Suppressor macrophage (primary cell): ENCODE data around the gene TPCN2.
A peak's percentile ranks its signal among the peaks of the same experiment; 100 is the strongest.

Experiments
- DNase-seq, 4 experiments: peaks; one replicate each; pipeline ENCODE4 v3.0.0-alpha.2; 2020 to 2022

Gene TPCN2

GRCh38 chr11:69153661-69154060 lies 104.9 kb downstream of the TPCN2 start:
- DNase-seq: no peak

- DNase-seq: no peak
Observed at GRCh38 chr11:69154211-69154913, 105.6 kb downstream of the TPCN2 start.

DNA sequence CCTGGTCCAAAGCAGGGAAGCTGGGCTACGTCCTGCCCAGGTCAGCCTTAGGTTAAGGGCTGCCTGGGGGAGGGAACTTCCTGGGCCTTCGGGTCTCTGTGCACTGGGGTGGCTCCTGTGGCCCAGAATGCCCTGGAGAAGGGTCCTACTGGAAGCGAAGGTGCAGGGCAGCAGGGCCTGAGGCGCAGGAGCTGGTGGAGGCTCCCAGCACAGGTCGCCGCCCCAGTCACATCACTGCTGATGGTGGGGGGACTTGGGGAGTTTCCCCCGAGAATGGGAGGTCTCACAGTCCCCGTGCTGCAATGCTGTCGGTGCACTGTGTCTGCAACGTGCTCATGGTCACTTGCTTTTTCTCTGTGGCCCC lies 106.2 kb downstream of the TPCN2 start:
- no peak for DNase-seq

DNA sequence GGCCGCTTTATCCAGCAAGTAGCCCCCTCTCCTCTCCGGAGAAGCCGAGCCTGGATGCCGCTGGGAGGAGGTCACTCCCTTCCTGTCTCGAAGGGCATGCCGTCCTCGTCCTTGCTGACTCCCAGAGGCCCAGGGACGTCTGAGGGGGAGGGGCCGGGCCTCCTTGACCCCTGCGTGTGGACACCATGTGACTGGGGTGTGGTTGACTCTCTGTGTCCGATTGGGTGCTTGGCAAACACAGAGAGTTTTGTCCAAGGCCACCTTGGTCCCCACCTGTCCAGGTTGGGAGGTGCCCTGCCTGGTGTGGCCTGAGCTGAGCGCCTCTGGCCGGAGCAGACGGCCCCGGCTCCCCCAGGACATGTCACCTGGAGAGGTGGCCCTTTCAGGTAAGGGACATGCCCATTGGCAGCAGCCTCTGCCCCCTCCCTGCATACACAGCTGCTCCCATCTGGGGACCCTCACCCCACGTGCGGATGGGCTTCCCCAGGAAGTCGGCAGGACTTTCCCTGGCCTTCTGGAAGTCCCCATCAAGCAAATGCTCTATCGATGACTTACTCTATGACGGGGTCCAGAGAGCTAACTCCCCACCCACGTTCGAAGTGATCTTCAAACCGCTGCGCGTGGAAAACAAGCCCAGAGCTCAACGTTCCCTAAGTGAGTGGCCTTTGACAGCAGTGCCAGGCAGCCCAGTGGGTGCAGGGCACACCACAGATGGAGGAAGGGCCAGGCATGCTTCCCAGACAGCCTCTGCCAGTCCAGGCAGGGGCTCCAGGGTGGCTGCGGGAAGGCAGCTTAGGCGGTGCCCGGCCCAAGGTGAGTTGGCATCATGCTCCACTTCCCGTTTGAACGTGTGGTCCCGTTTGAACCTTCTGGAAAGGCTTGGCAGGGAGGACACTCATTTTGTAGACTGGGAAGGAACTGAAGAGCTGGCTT lies 106.8 kb downstream of the TPCN2 start, which contains the start of gene SMIM38:
TSS of gene SMIM38 (plus strand) at position 634 of the 933 bp plus-strand sequence. CDS start 1,912 bp downstream, outside the sequence.
- DNase-seq: no peak

- DNase-seq: no peak
Observed at GRCh38 chr11:69156235-69156639, 107.5 kb downstream of the TPCN2 start.

GRCh38 chr11:69156673-69157155 lies 108.0 kb downstream of the TPCN2 start:
- peak in 2 of 4 experiments; percentile 22 to 39 for DNase-seq

- DNase-seq: peak; percentile 38 to 66 (median 46)
Observed at GRCh38 chr11:69157156-69157821, 108.6 kb downstream of the TPCN2 start.

DNA sequence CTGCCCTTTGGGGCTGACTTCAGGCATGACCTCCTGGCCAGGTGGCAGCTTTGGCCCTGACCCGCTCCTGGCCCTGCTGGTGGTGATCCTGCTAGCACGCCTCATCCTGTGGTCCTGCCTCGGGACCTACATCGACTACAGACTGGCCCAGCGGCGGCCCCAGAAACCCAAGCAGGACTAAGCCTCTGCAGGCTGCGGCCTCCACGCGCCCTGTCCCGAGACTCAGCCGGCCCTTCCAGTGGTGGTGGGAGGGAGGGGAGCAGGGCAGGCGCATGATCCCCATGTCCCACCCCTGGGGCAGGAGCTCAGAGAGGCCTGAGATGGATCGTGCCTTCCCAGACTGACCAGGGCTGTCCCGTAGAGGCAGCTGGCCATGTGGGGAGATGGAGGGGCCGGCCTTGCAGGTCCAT lies 109.1 kb downstream of the TPCN2 start:
- no peak for DNase-seq

GRCh38 chr11:69158301-69159149 lies 109.8 kb downstream of the TPCN2 start:
- DNase-seq: no peak

DNA sequence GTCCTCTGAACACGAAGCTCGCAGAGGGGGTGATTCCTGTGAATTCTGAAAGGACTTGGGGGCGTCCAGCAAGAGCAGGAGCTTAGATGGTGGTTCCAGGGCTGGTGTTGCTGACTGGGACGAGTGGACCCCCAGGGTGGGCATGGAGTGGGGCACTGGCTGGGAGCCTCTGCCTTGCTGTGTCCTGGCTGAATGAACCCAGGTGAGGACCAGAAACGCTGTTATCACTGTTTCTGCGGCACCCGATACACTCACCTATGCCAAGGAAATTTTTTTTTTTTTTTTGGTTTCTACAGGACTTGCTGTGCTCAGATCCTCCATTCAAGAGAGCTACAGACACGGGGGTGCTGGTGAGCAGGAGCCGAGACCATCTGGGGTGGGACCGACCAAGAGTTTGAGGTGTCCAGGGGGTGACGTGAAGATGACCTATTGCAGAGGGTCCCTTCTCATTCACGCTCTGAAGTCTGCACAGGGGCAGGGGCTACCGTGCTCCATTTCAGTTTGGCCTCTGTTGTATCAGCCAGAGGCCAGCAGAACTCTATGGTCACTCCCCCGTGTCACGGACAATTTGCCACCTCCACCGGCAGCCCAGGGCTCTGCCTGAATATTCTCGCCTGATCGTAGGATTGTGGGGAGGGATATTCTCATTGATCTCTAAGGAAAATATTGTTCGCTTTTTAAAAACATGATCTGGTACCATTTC lies 110.6 kb downstream of the TPCN2 start:
- DNase-seq: no peak

DNA sequence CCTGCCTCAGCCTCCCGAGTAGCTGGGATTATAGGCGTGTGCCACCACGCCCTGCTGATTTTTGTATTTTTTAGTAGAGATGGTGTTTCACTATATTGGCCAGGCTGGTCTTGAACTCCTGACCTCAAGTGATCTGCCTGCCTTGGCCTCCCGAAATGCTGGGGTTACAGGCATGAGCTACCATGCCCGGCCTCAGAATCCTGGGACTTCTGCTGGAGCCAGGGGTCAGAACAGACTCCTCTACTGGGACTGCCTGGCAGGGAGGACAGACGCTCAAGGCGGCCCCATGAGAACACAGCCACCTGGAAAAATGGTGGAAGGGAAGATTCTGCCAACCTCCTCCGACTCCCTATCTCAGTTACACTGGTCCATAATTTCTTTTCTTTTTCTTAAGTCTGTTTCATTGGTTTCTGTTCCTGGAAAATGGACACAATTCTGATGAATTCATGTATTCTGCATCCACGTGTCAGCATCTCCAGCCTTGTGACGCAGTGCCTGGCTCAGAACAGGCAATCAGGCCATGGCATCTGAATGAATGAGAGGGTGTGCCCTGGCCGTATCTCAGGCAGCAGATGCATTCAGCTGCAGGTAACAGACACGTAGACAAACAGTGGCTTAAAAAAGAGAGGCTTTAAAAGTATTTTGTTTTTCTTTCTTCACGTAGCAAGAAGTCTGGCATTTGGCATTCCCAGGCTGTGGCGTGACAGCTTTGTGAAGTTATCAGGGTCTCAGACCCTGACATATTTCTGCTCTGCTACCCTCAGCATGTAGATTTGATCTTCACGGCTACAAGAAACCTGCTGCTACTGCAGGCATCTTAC lies 111.8 kb downstream of the TPCN2 start:
- no peak for DNase-seq

GRCh38 chr11:69161117-69161407 lies 112.3 kb downstream of the TPCN2 start:
- no peak for DNase-seq

- no peak for DNase-seq
Observed at GRCh38 chr11:69162505-69162904, 113.8 kb downstream of the TPCN2 start.

- no peak for DNase-seq
Observed at GRCh38 chr11:69163842-69164241, 115.1 kb downstream of the TPCN2 start.

DNA sequence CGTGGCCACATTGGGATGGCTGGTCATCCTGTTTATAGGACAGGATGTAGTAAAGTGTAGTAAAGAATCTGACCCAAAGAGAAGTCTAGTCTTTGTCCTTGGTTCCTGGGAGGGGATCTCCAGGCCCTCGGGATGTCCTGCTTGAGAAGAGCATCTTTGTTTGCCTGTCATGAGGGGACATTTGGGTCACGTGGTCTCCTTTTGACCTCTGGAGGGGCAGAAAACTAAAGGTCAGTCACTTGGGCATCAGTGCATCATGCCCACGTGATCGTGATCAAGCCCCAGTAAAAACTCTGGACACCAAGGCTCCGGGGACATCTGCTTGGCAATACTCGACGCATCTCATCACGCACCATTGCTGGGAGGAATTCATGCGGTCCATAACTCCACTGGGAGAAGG lies 116.1 kb downstream of the TPCN2 start:
- no peak for DNase-seq

- no peak for DNase-seq
Observed at GRCh38 chr11:69165775-69166174, 117.0 kb downstream of the TPCN2 start.

GRCh38 chr11:69166218-69167115 lies 117.7 kb downstream of the TPCN2 start:
- peak; percentile 71 to 91 (median 86) for DNase-seq

GRCh38 chr11:69167130-69167915 lies 118.6 kb downstream of the TPCN2 start:
- DNase-seq: no peak
